Activated CD4-positive, alpha-beta T cell treated with anti-CD3 and anti-CD28 coated beads, Interleukin-2, amount 50 U/mL, for 4 hours (primary cell): Measurements from ENCODE around the gene GPALPP1.
"Not testable (repeated sequence)": the region's sequence is repeated elsewhere in the genome, so short reads cannot be mapped to it uniquely, and the experiment has no call there.

Experiments
- DNase-seq, 2 experiments: peaks; one replicate each; pipeline ENCODE4 v3.0.0-alpha.2; 2020

Gene GPALPP1, protein sequence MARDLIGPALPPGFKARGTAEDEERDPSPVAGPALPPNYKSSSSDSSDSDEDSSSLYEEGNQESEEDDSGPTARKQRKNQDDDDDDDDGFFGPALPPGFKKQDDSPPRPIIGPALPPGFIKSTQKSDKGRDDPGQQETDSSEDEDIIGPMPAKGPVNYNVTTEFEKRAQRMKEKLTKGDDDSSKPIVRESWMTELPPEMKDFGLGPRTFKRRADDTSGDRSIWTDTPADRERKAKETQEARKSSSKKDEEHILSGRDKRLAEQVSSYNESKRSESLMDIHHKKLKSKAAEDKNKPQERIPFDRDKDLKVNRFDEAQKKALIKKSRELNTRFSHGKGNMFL

GRCh38 chr13:44989071-44989889 lies at the start of gene GPALPP1, which contains the start of gene NUFIP1:
TSS of gene GPALPP1 (plus strand) at chr13:44989538. CDS start at chr13:44989655, 117 bp downstream.
TSS of gene NUFIP1 (minus strand) at chr13:44989471. CDS start at chr13:44989436, 35 bp downstream.
- DNase-seq: peak; percentile 91 to 92

DNA sequence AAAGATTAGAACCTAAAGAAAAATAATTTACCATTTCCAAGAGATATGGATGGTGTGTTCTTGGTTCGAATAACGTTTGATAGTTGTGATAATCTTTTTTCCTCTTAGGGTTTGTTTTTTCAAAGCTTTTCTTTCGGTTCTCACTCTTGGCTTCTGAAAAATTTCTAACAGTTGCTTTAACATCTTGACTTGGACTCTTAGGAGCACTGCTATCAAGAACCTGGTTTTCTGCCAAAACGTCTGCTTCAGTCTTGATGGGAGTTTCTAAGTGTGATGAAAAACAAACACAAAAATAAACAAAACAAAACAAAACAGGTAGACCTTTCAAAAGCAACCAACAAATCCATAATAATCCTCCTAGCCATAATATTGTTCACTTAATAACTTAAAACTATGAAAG lies 45.9 kb upstream of the GPALPP1 start:
- DNase-seq: not testable (repeated sequence)

- DNase-seq: no peak
Measured at GRCh38 chr13:44951184-44951583, 38.2 kb upstream of the GPALPP1 start.

GRCh38 chr13:44952671-44953070 lies 36.7 kb upstream of the GPALPP1 start:
- no peak for DNase-seq

DNA sequence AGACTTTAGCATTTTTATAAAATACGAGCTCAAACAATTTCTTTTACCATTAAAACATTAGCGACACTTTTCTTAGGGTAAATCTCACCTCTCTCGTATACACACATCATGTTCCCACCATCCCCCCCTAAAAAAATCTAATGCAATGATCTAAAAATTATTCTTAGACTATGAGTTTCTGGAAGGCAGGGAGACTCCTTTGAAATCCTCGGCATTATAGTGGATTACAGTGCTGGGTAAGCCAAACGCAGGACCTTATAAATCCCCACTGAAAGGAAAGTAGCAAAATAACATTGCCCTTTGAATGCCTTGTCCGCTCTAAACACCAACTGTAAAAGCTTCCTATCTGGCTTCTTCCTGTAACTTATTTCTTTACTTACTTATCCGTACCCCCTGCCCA lies 35.1 kb upstream of the GPALPP1 start:
- DNase-seq: no peak

GRCh38 chr13:44955406-44955805 lies 33.9 kb upstream of the GPALPP1 start:
- DNase-seq: no peak

DNA sequence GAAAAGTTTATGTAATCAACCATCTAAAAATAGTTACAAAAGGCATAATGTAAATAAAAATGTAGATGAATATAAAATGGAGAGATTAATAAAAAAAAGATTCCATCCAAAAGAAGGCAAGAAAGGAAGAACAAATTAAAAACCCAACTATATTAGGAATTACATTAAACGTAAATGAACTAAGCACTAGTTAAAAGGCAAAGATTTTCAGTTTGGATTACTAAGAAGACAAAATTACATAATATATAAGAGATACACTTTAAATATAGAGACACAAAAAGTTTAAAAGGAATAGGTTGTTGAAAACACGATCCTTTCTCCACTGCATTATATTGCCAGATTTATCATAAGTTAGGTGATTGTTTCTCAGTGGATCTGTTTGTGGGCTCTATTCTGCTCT lies 27.3 kb upstream of the GPALPP1 start:
- DNase-seq: no peak

DNA sequence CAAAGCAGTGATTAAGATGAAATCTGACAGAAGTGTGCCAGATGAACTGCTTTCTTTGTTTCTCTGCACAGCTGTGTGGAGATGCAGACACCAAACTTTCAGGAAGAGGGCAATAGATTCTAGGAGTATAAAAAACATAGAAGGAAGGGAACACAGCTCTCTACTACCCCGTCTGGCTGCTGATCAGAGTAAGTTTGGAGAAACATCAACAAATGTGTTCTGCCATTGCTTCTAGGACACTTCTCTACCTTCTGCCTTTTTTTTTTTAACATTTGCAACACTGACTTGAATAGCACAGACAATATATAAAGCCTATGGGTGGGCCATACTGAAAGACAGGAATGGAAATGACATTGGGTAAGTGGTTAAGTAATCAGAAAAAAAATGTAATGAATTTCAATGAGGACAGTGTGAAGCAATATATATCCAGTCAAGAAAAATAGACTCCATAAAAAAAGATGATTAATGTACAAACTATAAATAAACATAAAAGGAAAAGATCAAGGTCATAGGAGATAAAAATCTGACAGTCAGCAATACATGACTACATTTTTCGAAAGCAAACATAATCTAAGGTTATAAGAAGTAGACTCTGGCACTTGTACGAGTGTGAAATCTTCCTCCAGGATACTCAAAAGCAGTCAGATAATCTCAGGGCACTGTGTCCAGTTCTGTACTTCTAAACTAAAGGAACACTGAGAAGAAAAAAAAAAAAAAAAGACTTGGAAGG lies 21.5 kb upstream of the GPALPP1 start:
- no peak for DNase-seq

DNA sequence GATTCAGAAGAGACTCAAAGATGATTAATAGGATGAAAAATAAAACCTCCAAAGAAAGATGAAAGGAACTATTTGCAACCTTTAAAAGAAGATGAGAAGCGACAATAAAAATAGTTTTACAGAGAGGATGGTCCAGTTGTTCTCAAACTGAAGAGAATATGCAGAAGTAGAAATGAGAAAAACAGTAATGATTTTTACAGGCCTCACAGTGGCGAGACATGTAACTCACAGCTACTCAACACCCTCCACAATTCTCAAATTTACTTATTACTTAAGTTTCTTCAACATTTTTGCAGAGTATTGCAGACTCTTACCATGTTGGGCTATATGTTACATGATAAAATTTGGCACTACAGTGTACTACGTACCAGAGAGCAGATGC lies 20.9 kb upstream of the GPALPP1 start:
- no peak for DNase-seq

- no peak for DNase-seq
Measured at GRCh38 chr13:44969551-44970484, 19.5 kb upstream of the GPALPP1 start.

- DNase-seq: no peak
Measured at GRCh38 chr13:44971656-44972595, 17.4 kb upstream of the GPALPP1 start.

DNA sequence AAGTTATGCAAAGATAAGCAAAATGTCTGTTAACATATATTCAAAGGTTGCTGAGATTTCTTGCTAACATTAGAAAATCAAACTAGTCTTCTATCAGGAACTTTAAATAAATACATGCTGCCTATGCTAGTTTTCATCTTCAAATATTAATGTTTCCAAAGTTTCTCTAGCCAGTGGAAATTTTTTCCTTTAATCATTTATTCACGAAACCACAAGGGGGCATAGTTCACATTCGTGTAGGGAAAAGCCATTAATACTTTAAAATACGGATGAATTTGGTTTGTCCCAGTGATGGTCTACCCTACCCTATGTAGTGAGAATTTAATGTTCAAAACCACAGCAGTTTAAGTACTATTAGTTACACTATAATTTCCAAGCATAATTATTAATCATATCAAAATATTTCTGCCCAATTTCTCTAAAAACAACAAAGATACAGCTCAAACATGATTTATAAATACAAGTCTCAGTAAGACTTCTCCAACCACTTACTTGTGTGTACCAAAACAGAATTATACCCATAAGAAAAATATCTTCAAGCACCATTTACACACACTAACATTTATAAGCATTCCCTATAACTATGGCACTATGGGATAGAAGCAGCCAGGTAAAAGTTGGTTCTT lies 16.3 kb upstream of the GPALPP1 start:
- no peak for DNase-seq

GRCh38 chr13:44974056-44974793 lies 15.1 kb upstream of the GPALPP1 start:
- no peak for DNase-seq

DNA sequence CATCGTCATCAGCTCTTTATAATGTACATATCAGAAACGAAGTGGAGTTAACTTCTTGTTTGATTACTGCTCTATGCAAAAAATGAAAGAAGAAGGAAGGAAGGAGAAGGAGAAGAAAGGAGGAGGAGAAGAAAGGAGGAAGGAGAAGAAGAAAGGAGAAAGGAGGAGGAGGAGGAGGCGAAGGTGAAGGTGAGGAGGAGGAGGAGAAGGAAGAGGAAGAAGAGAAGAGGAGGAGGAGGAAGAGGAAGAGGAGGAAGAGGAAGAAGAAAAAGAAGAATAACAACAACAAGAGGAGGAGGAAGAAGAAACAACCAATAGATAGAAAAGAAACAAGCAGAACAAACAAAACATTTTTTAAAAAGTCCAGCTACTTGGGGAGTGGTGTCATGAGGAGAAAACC lies 13.1 kb upstream of the GPALPP1 start:
- DNase-seq: no peak

- DNase-seq: no peak
Measured at GRCh38 chr13:44976949-44977583, 12.3 kb upstream of the GPALPP1 start.

- no peak for DNase-seq
Measured at GRCh38 chr13:44978328-44978727, 11.0 kb upstream of the GPALPP1 start.

DNA sequence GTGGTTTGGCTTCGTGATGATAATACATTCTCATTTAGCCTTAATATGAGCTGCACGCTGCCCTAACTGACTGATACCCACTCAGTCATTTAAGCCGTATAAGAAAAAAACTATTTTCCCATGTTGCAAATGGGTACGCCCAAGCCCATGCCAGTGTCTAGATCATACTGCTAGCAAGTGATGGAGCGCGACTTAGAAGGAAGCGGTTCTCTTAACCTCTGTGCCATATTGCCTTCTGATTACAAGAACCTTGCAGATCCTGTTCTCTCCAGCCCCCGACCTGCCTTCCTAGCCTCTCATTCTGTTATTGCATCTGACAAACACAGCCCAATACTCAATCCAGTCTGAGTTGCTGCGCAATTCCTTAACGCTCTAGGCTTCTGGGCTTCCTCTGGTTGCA lies 603 bp downstream of the GPALPP1 start:
- DNase-seq: no peak

GRCh38 chr13:45003417-45003816 lies 14.1 kb downstream of the GPALPP1 start:
- no peak for DNase-seq

- no peak for DNase-seq
Measured at GRCh38 chr13:45004096-45004495, 14.8 kb downstream of the GPALPP1 start.
